Measurements from ENCODE around the gene NRXN3.

DNA sequence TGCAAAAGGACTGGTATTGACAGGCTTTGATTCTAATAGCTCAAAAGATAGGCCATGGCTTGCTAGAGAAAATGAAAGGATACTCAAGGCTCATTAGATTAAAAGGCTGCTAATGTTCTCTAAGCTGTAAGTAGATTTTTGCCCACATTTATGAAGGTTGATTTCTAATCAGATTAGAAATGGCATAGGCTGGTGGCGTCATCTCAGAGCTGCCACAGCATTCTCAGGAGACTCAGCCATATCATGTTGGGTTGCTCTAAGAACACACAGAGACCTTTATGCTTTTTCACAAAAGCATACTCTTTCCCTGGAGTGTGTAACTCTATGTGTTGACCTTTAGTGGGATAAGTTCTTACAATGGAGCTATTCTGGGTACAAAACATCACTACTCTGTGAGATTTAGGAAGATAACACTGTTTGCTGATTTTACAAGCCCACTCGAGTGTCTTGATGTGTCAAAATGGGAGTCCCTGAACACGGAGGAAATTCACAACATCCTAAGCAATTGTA is 576.0 kb downstream of the NRXN3 start:
- TF ChIP-seq CTCF (IDR thresholded peaks at IDR 0.05 in 2 of 3, conservative IDR thresholded peaks at IDR 0.05 in 1 of 3; ENCODE audit: borderline replicate concordance in 1 of 3, insufficient read depth in 1 of 3, low read depth in 2 of 3, low read length in 2 of 3) (no peak), POLR2AphosphoS5 (IDR thresholded peaks at IDR 0.05; ENCODE audit: low read depth, low read length) (no peak), EZH2phosphoT487 (IDR thresholded peaks at IDR 0.05; ENCODE audit: borderline replicate concordance) (no peak), REST (IDR thresholded peaks at IDR 0.05; ENCODE audit: low read depth) (no peak), SRF (IDR thresholded peaks at IDR 0.05; ENCODE audit: low read depth) (no peak), POLR2A (IDR thresholded peaks at IDR 0.05; ENCODE audit: borderline replicate concordance, extremely low read depth, insufficient read depth, insufficient read length) (no peak), FOSL1 (IDR thresholded peaks at IDR 0.05; ENCODE audit: low read depth) (no peak), EGR1 (IDR thresholded peaks at IDR 0.05; ENCODE audit: low read depth) (no peak), ZNF274 (IDR thresholded peaks at IDR 0.05; ENCODE audit: low read depth, low read length) (no peak)
- TF ChIP-seq, protein P1, sequence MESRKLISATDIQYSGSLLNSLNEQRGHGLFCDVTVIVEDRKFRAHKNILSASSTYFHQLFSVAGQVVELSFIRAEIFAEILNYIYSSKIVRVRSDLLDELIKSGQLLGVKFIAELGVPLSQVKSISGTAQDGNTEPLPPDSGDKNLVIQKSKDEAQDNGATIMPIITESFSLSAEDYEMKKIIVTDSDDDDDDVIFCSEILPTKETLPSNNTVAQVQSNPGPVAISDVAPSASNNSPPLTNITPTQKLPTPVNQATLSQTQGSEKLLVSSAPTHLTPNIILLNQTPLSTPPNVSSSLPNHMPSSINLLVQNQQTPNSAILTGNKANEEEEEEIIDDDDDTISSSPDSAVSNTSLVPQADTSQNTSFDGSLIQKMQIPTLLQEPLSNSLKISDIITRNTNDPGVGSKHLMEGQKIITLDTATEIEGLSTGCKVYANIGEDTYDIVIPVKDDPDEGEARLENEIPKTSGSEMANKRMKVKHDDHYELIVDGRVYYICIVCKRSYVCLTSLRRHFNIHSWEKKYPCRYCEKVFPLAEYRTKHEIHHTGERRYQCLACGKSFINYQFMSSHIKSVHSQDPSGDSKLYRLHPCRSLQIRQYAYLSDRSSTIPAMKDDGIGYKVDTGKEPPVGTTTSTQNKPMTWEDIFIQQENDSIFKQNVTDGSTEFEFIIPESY (IDR thresholded peaks at IDR 0.05; ENCODE audit: extremely low read depth, insufficient replicate concordance, low read length) = no peak

Measured in HCT116 (cell line).